Hepatocyte (in vitro differentiated cells): Measurements from ENCODE around the gene HTRA1. TPM values are rescaled to one million over a fixed set of nuclear protein-coding genes. Genes with fewer than 3 reads are reported as not detected.

Source experiments
- DNase-seq: peaks from one replicate; pipeline ENCODE4 v3.0.0-alpha.2; 2016; ENCODE audit warnings: low spot score
- H2AFZ ChIP-seq: fragments of 200-600 bp; sonication (generic); 2 replicates; pipeline ENCODE4 v1.6.0; 2016; ENCODE audit warnings: antibody characterized with exemption, mild to moderate bottlenecking
- H3K27ac ChIP-seq: fragments of 200-600 bp; sonication (generic); 2 replicates; pipeline ENCODE4 v1.5.1; 2016; ENCODE audit warnings: mild to moderate bottlenecking
- H3K27me3 ChIP-seq: fragments of 200-600 bp; sonication (generic); 2 replicates; pipeline ENCODE4 v1.6.1; 2016
- H3K36me3 ChIP-seq: fragments of 200-600 bp; sonication (generic); replicated peaks from 2 replicates; pipeline ENCODE4 v1.5.1; 2016; ENCODE audit warnings: low read depth; ENCODE audit not compliant: insufficient read depth
- H3K4me1 ChIP-seq: fragments of 200-600 bp; sonication (generic); 2 replicates; pipeline ENCODE4 v1.5.1; 2016; ENCODE audit warnings: mild to moderate bottlenecking, moderate library complexity; ENCODE audit not compliant: insufficient read depth
- H3K4me2 ChIP-seq: fragments of 200-600 bp; sonication (generic); 2 replicates; pipeline ENCODE4 v1.6.0; 2016
- H3K4me3 ChIP-seq: fragments of 200-600 bp; sonication (generic); 2 replicates; pipeline ENCODE4 v1.5.1; 2016; ENCODE audit warnings: mild to moderate bottlenecking
- H3K79me2 ChIP-seq: fragments of 200-600 bp; sonication (generic); 2 replicates; pipeline ENCODE4 v1.6.0; 2017; ENCODE audit warnings: mild to moderate bottlenecking
- H3K9me2 ChIP-seq: fragments of 200-600 bp; sonication (generic); replicated peaks from 2 replicates; pipeline ENCODE4 v1.6.0; 2017; ENCODE audit warnings: mild to moderate bottlenecking; ENCODE audit not compliant: insufficient read depth
- H3K9me3 ChIP-seq: fragments of 200-600 bp; sonication (generic); 2 replicates; pipeline ENCODE4 v1.5.1; 2016; ENCODE audit warnings: low read depth, mild to moderate bottlenecking
- H4K20me1 ChIP-seq: fragments of 200-600 bp; sonication (generic); 2 replicates; pipeline ENCODE4 v1.6.0; 2016; ENCODE audit warnings: mild to moderate bottlenecking; ENCODE audit not compliant: insufficient read depth, poor library complexity, severe bottlenecking
- EZH2 ChIP-seq: fragments of 200-600 bp; sonication (generic); IDR thresholded peaks from 2 replicates; pipeline ENCODE4 v1.6.1; 2016; ENCODE audit warnings: antibody characterized with exemption, mild to moderate bottlenecking, borderline replicate concordance
- EZH2phosphoT487 ChIP-seq: fragments of 200-600 bp; sonication (generic); IDR thresholded peaks from one replicate; pipeline ENCODE4 v1.6.1; 2018; ENCODE audit warnings: antibody characterized with exemption, mild to moderate bottlenecking, low read depth, moderate library complexity; ENCODE audit not compliant: unreplicated experiment, severe bottlenecking
- WGBS: methylation state at CpG from one replicate; pipeline ENCODE4 v1.1.6; 2016; ENCODE audit warnings: low lambda C conversion rate; ENCODE audit errors: missing lambda C conversion rate; 5-methylcytosine and 5-hydroxymethylcytosine counted together
- polyA plus RNA-seq: library from polyadenylated mRNA; unstranded; fragments of >200 nt; fragmentation: Nextera tagmentation; extraction: Ambion mirVana; gene quantifications from 2 replicates; pipeline ENCODE4 v1.2.1, GENCODE V29; 2016
- total RNA-seq: library from RNA; depleted of rRNA; stranded (reverse); fragments of >200 nt; gene quantifications from 2 replicates; pipeline ENCODE4 v1.2.3, GENCODE V29; 2014
- TF ChIP-seq, protein P1 (sequence below): fragments of 200-600 bp; sonication (generic); IDR thresholded peaks from 2 replicates; pipeline ENCODE4 v1.5.1; 2016; ENCODE audit warnings: antibody characterized with exemption, mild to moderate bottlenecking; ENCODE audit not compliant: poor library complexity

The HTRA1 gene
- total and polyA plus RNA-seq, 2 experiments from 2014 or later = 91.9 to 160 TPM

- H3K9me2 ChIP-seq = no peaks in the 10 kb centered on the region
- H3K4me1 ChIP-seq = no peaks in the 10 kb centered on the region
- no peak overlapping the region for H3K4me3 ChIP-seq
- no peaks in the 10 kb centered on the region for H3K79me2 ChIP-seq
- H3K36me3 ChIP-seq = no peaks in the 10 kb centered on the region
- no peaks in the 10 kb centered on the region for H4K20me1 ChIP-seq
- H2AFZ ChIP-seq = no peak overlapping the region
- TF ChIP-seq, protein P1, sequence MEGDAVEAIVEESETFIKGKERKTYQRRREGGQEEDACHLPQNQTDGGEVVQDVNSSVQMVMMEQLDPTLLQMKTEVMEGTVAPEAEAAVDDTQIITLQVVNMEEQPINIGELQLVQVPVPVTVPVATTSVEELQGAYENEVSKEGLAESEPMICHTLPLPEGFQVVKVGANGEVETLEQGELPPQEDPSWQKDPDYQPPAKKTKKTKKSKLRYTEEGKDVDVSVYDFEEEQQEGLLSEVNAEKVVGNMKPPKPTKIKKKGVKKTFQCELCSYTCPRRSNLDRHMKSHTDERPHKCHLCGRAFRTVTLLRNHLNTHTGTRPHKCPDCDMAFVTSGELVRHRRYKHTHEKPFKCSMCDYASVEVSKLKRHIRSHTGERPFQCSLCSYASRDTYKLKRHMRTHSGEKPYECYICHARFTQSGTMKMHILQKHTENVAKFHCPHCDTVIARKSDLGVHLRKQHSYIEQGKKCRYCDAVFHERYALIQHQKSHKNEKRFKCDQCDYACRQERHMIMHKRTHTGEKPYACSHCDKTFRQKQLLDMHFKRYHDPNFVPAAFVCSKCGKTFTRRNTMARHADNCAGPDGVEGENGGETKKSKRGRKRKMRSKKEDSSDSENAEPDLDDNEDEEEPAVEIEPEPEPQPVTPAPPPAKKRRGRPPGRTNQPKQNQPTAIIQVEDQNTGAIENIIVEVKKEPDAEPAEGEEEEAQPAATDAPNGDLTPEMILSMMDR = no peak
- TF ChIP-seq EZH2 = no peak
- TF ChIP-seq EZH2phosphoT487 = no peak
- no peak overlapping the region for H3K4me2 ChIP-seq
- H3K27ac ChIP-seq = no peak overlapping the region
- 93% methylated on average over 2 of the region's 2 CpGs for WGBS
- no peak for DNase-seq
- H3K9me3 ChIP-seq = no peaks in the 10 kb centered on the region
- no peaks in the 10 kb centered on the region for H3K27me3 ChIP-seq
Observed at GRCh38 chr10:122427280-122427679, 34.1 kb upstream of the HTRA1 start.

DNA sequence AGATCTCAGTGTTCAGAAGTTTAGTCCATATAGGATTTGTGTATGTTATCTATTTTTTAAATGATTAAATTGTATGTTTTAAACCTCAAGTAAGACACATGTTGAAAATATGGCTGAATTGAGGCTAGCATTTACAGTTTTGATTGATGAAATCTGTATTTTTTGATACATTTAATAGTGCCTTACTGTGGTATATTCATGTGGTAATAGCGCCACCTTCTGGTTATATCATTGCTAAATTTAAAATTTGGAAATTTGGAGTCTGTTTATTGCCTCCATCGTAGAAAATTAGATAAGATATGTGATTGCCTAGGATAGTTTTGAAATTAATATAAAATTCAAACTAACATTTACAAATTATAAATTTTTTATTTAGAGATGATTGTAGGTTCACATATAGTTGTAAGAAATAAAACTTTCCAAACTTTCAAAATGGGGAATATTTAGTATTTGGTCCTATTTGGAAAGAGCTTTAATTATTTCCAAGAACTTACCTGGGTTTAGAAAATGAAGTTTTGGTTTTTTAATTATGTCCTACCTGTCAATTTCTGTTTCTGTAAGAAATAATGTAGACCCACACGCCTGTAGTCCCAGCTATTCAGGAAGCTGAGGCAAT, 26.0 kb upstream of the HTRA1 start:
- H3K9me2 ChIP-seq = no peaks in the 10 kb centered on the region
- no peak overlapping the region for H3K27ac ChIP-seq
- TF ChIP-seq, protein P1 = peak; percentile 82
- TF ChIP-seq EZH2phosphoT487 = no peak
- WGBS = 39% methylated on average over 3 of the region's 3 CpGs
- no peaks in the 10 kb centered on the region for H3K27me3 ChIP-seq
- H3K9me3 ChIP-seq = no peaks in the 10 kb centered on the region
- H3K4me3 ChIP-seq = no peak overlapping the region
- no peaks in the 10 kb centered on the region for H3K79me2 ChIP-seq
- no peaks in the 10 kb centered on the region for H3K4me1 ChIP-seq
- H2AFZ ChIP-seq = no peak overlapping the region
- no peak overlapping the region for H3K4me2 ChIP-seq
- DNase-seq = peak; percentile 66
- no peaks in the 10 kb centered on the region for H3K36me3 ChIP-seq
- no peaks in the 10 kb centered on the region for H4K20me1 ChIP-seq

- no peak overlapping the region for H3K4me3 ChIP-seq
- peak overlapping the region; percentile 28 for H3K4me2 ChIP-seq
- TF ChIP-seq, protein P1 = no peak
- no peak for TF ChIP-seq EZH2phosphoT487
- TF ChIP-seq EZH2 = no peak
- H3K4me1 ChIP-seq = no peaks in the 10 kb centered on the region
- no peaks in the 10 kb centered on the region for H3K9me3 ChIP-seq
- H3K9me2 ChIP-seq = no peaks in the 10 kb centered on the region
- no peaks in the 10 kb centered on the region for H3K36me3 ChIP-seq
- H4K20me1 ChIP-seq = no peaks in the 10 kb centered on the region
- 70% methylated on average over 7 of the region's 7 CpGs for WGBS
- DNase-seq = peak; percentile 55
- H3K79me2 ChIP-seq = no peaks in the 10 kb centered on the region
- no peaks in the 10 kb centered on the region for H3K27me3 ChIP-seq
- H3K27ac ChIP-seq = peak overlapping the region; percentile 39
- H2AFZ ChIP-seq = no peak overlapping the region
Observed at GRCh38 chr10:122441961-122442360, 19.4 kb upstream of the HTRA1 start.

- Histone ChIP-seq H3K9me3 (no peaks in the 10 kb centered on the region), H3K4me3 (no peak overlapping the region), H3K27me3 (no peaks in the 10 kb centered on the region), H3K79me2 (no peaks in the 10 kb centered on the region), H3K9me2 (no peaks in the 10 kb centered on the region), H4K20me1 (no peaks in the 10 kb centered on the region), H2AFZ (no peak overlapping the region), H3K36me3 (no peaks in the 10 kb centered on the region), H3K4me2 (no peak overlapping the region), H3K4me1 (peaks cover 13% of the 10 kb centered on the region), H3K27ac (no peak overlapping the region)
- TF ChIP-seq EZH2phosphoT487 (no peak), EZH2 (no peak)
- TF ChIP-seq, protein P1 = no peak
- DNase-seq = no peak
- 87% methylated on average over 1 of the region's 1 CpG for WGBS
Observed at GRCh38 chr10:122445469-122445868, 15.9 kb upstream of the HTRA1 start.
